SK-N-MC (cell line): ENCODE results near the gene KIF3B.

Experiments
- EZH2 ChIP-seq: fragments of 200-600 bp; sonication (generic); IDR thresholded peaks from one replicate; pipeline ENCODE4 v1.6.1; 2017; ENCODE audit warnings: antibody characterized with exemption
- FOXP2 ChIP-seq: optimal IDR thresholded peaks from 2 replicates; pipeline ENCODE3; 2011; ENCODE audit warnings: mild to moderate bottlenecking, moderate library complexity; ENCODE audit not compliant: insufficient read depth; ENCODE audit errors: extremely low read length, control extremely low read depth
- POLR2AphosphoS5 ChIP-seq: IDR thresholded peaks from 2 replicates; pipeline ENCODE4 v1.6.1; 2012; ENCODE audit warnings: mild to moderate bottlenecking, low read depth, low read length, borderline replicate concordance

DNA sequence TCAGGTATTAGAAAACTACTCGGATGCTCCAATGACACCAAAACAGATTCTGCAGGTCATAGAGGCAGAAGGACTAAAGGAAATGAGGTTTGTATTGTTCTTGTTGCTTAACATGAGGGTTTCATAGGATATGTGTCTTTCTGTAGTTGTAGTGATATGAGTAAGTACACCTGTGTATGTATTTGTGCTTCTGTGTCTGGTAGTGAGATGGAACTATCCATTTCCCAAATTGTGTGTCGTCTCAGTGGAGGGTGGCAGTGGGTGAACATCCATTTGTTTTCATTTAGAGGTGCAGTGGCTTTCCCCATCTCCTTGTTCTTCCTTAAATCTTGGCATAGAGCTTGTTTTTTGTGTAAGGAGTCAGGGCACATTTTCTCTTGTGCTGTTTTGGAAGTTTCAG is 88.9 kb downstream of the KIF3B start:
- TF ChIP-seq EZH2 (no peak), POLR2AphosphoS5 (no peak), FOXP2 (no peak)
